HCT116 (cell line): Measurements from ENCODE around the gene FAM131A. TPM values are rescaled to one million over a fixed set of nuclear protein-coding genes. Genes with fewer than 3 reads are reported as not detected.

ENCODE experiments used
- ATAC-seq: fragments of 200-7000 bp; cut with Tn5 transposase; 2 replicates; pipeline ENCODE4 v1.9.1; 2020; ENCODE audit warnings: mild to moderate bottlenecking, moderate library complexity
- BruUV-seq: library from RNA; stranded (reverse); fragments of 400-500 nt; replicated peaks from 2 replicates; lab custom pipeline; 2021; lab: Mats Ljungman, UMichigan
- CTCF ChIA-PET: fragments of 300-600 bp; sonication (Branson Sonifier 250); formaldehyde crosslinking; loops from one replicate; lab custom pipeline; 2021; ENCODE audit warnings: antibody characterized with exemption; lab: Charles Lee
- POLR2A ChIA-PET: fragments of 300-600, 350-600 bp; sonication (Branson Sonifier 250); formaldehyde crosslinking; loops from one replicate; lab custom pipeline; 2021; ENCODE audit warnings: antibody characterized with exemption; lab: Charles Lee
- RAD21 ChIA-PET, 2 experiments: fragments of 300-600 bp; sonication (Branson Sonifier 250); formaldehyde crosslinking; loops; one replicate each; lab custom pipeline; 2023; ENCODE audit warnings: low total read pairs in 2 of 2; ENCODE audit not compliant: uncharacterized antibody in 2 of 2, unreplicated experiment in 2 of 2, low non-redundant PET in 1 of 2; lab: Charles Lee
- DNase-seq: peaks from one replicate; pipeline ENCODE4 v3.0.0-alpha.2; 2010; ENCODE audit warnings: low read depth, low spot score
- H2AFZ ChIP-seq: fragments of 200-600 bp; shearing (Covaris generic), sonication (generic); 2 replicates; pipeline ENCODE4 v1.6.1; 2017; ENCODE audit warnings: low read depth, mixed run types, mixed read lengths, antibody characterized with exemption, low read length; ENCODE audit not compliant: poor library complexity, severe bottlenecking
- H3K27ac ChIP-seq: 2 replicates; pipeline ENCODE4 v1.5.1; 2012; ENCODE audit warnings: low read depth, low read length
- H3K27me3 ChIP-seq: fragments of 200-600 bp; sonication (generic); 2 replicates; pipeline ENCODE4 v1.6.1; 2016; ENCODE audit warnings: mixed run types, low read length, mixed read lengths; ENCODE audit not compliant: insufficient read depth
- H3K36me3 ChIP-seq, 2 experiments: fragments of 200-500 bp in 1 of 2; fragments of 200-600 bp in 1 of 2; sonication (Bioruptor generic) in 1 of 2; sonication (generic) in 1 of 2; 2 replicates each; pipeline versions ENCODE4 v1.5.1 to v1.6.1; 2014 to 2016; ENCODE audit warnings: low read length in 2 of 2, inconsistent platforms in 1 of 2, mixed read lengths in 1 of 2, mixed run types in 1 of 2; ENCODE audit not compliant: insufficient read depth in 2 of 2, control insufficient read depth in 1 of 2
- H3K4me1 ChIP-seq, 2 experiments: fragments of 200-600 bp in 1 of 2; sonication (generic) in 1 of 2; 2 replicates each; pipeline versions ENCODE4 v1.5.1 to v1.6.1; 2012 to 2017; ENCODE audit warnings: low read length in 2 of 2, inconsistent platforms in 1 of 2, mild to moderate bottlenecking in 1 of 2, mixed read lengths in 1 of 2, mixed run types in 1 of 2, moderate library complexity in 1 of 2; ENCODE audit not compliant: insufficient read depth in 2 of 2, control insufficient read depth in 1 of 2
- H3K4me2 ChIP-seq: fragments of 200-600 bp; sonication (generic); 2 replicates; pipeline ENCODE4 v1.6.1; 2017; ENCODE audit warnings: mixed run types, low read length, mixed read lengths
- H3K4me3 ChIP-seq, 2 experiments: fragments of 200-600 bp in 1 of 2; sonication (generic) in 1 of 2; replicated peaks in 1 of 2; 2 replicates each; pipeline ENCODE4 v1.5.1; 2011 to 2016; ENCODE audit warnings: low read length in 2 of 2, control low read depth in 1 of 2, low read depth in 1 of 2, mild to moderate bottlenecking in 1 of 2, mixed read lengths in 1 of 2, mixed run types in 1 of 2
- H3K79me2 ChIP-seq: fragments of 200-600 bp; sonication (generic); 2 replicates; pipeline ENCODE4 v1.6.1; 2017; ENCODE audit warnings: mild to moderate bottlenecking, mixed run types, low read length, moderate library complexity, mixed read lengths; ENCODE audit not compliant: insufficient read depth
- H3K9ac ChIP-seq: fragments of 200-600 bp; sonication (generic); 2 replicates; pipeline ENCODE4 v1.6.1; 2016; ENCODE audit warnings: low read length, mixed read lengths
- H3K9me2 ChIP-seq: fragments of 200-600 bp; sonication (generic), shearing (Covaris generic); 2 replicates; pipeline ENCODE4 v1.6.1; 2017; ENCODE audit warnings: mixed run types, mild to moderate bottlenecking, moderate library complexity; ENCODE audit not compliant: insufficient read depth
- H3K9me3 ChIP-seq, 2 experiments: fragments of 200-500 bp in 1 of 2; fragments of 200-600 bp in 1 of 2; sonication (Bioruptor generic) in 1 of 2; sonication (generic) in 1 of 2; 2 replicates each; pipeline ENCODE4 v1.6.1; 2014 to 2017; ENCODE audit warnings: low read length in 2 of 2, mixed read lengths in 2 of 2, inconsistent platforms in 1 of 2, low read depth in 1 of 2, mild to moderate bottlenecking in 1 of 2, mixed run types in 1 of 2, moderate library complexity in 1 of 2; ENCODE audit not compliant: control insufficient read depth in 1 of 2, insufficient read depth in 1 of 2
- H4K20me1 ChIP-seq: fragments of 200-600 bp; sonication (generic), shearing (Covaris generic); 2 replicates; pipeline ENCODE4 v1.6.1; 2017; ENCODE audit warnings: mixed run types, mild to moderate bottlenecking, moderate library complexity; ENCODE audit not compliant: insufficient read depth
- CBX3 ChIP-seq: IDR thresholded peaks from 2 replicates; pipeline ENCODE4 v1.6.1; 2012; ENCODE audit warnings: low read depth
- CEBPB ChIP-seq: IDR thresholded peaks from 2 replicates; pipeline ENCODE4 v1.6.1; 2012; ENCODE audit warnings: low read depth
- CTCF ChIP-seq, 3 experiments: fragments of 200-600 bp in 1 of 3; sonication (generic) in 1 of 3; IDR thresholded peaks in 2 of 3; conservative IDR thresholded peaks in 1 of 3; 2 replicates each; pipeline ENCODE4 v1.5.1; 2012 to 2017; ENCODE audit warnings: low read depth in 2 of 3, low read length in 2 of 3, antibody characterized with exemption in 1 of 3, borderline replicate concordance in 1 of 3, control low read depth in 1 of 3, mild to moderate bottlenecking in 1 of 3, mixed read lengths in 1 of 3, mixed run types in 1 of 3, moderate library complexity in 1 of 3; ENCODE audit not compliant: insufficient read depth in 1 of 3
- EZH2 ChIP-seq: fragments of 200-600 bp; sonication (generic); IDR thresholded peaks from 2 replicates; pipeline ENCODE4 v1.6.1; 2017; ENCODE audit warnings: antibody characterized with exemption, mixed run types
- JUND ChIP-seq: IDR thresholded peaks from 2 replicates; pipeline ENCODE4 v1.6.1; 2012
- POLR2A ChIP-seq: IDR thresholded peaks from 2 replicates; pipeline ENCODE4 v1.7.0; 2011; ENCODE audit warnings: borderline replicate concordance; ENCODE audit not compliant: insufficient read depth, insufficient read length; ENCODE audit errors: extremely low read depth
- RAD21 ChIP-seq: IDR thresholded peaks from 2 replicates; pipeline ENCODE4 v1.6.1; 2012; ENCODE audit warnings: low read depth, mild to moderate bottlenecking
- SIN3A ChIP-seq: IDR thresholded peaks from 2 replicates; pipeline ENCODE4 v1.6.1; 2012; ENCODE audit warnings: low read depth
- SRF ChIP-seq: IDR thresholded peaks from 2 replicates; pipeline ENCODE4 v1.6.1; 2012; ENCODE audit warnings: low read depth
- TCF7L2 ChIP-seq: IDR thresholded peaks from 2 replicates; pipeline ENCODE4 v1.7.0; 2011; ENCODE audit warnings: borderline replicate concordance, inconsistent platforms; ENCODE audit not compliant: insufficient read depth, insufficient read length; ENCODE audit errors: extremely low read depth
- YY1 ChIP-seq: IDR thresholded peaks from 2 replicates; pipeline ENCODE4 v1.6.1; 2011; ENCODE audit warnings: low read length, low read depth, moderate library complexity, mild to moderate bottlenecking; ENCODE audit not compliant: insufficient replicate concordance; ENCODE audit errors: extremely low read depth
- ZFX ChIP-seq: fragments of 450-650 bp; IDR thresholded peaks from 2 replicates; pipeline ENCODE4 v1.6.1; 2017
- ZNF274 ChIP-seq: fragments of 200-500 bp; sonication (Bioruptor generic); IDR thresholded peaks from 2 replicates; pipeline ENCODE4 v1.6.1; 2014; ENCODE audit warnings: mild to moderate bottlenecking, low read depth, low read length, inconsistent platforms
- intact Hi-C: fragments of 100-400 bp; cut with micrococcal nuclease; formaldehyde crosslinking; loops from 2 replicates; pipeline ENCODE4 v1.10.0; 2022
- total RNA-seq: library from RNA; stranded (reverse); gene quantifications from one replicate; pipeline ENCODE4 v1.2.1, GENCODE V29; 2021; ENCODE audit not compliant: unreplicated experiment
- TF ChIP-seq, protein P1 (sequence below): IDR thresholded peaks from 2 replicates; pipeline ENCODE4 v1.6.1; 2012

Gene FAM131A
- total RNA-seq, 1 experiment from 2014 or later, result 17.8 TPM

DNA sequence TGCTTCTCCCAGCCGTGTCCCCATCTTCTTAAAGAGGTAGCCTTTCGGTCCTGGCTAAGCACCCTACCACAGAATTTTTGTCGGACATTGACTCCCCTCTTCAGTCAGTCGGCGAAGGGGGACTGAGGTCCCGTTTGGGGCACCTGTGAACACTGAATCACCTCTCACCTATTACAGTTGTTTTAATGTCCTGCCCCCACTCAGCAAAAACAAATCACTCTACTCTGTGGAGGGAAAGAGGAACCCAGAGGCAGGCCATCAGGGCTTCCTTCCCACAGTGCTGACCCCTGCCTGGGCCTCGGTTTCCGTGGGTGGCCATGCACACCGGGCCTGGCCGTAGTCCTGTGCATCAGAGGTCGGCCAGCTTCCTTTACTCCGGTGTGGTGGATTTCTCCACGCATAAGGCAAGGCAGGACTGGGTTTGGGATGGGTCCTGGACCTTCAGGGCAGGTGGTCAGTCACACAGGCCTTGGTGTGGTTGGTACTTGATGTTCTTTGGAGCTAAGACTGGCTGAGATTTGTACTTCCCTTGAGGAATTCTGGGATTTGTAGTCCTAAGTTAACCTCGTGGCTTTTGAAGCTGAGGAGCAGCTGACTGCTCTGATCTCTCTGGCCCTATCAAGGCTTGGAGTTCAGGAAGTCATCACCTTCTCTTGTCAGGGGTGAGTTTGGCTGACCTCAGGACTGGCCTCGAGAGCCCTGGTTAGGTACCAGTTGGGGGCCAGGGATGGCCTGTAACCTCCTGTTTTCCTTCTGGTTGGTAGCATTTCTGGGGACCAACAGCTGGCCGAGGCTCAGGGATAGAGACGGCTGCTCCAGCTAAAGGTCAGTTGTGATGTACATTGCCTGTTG, 627 bp upstream of the FAM131A start:
- H3K4me1 ChIP-seq, result peaks cover 2 to 57% of the 10 kb centered on the region in 2 experiments; a peak in 3 of 4 replicates
- ChIA-PET CTCF (interaction anchor here (1.3 to 1.5 kb wide), 2 partner anchors 9 to 204 kb away, joined by 4 to 7 read pairs; no protein-coding TSS in a partner anchor), POLR2A (interaction anchor here (0.7 to 1.7 kb wide), 2 partner anchors 9 to 26 kb away, joined by 3 to 5 read pairs; no protein-coding TSS in a partner anchor)

GRCh38 chr3:184337981-184338380, 581 bp downstream of the FAM131A start:
- Histone ChIP-seq H3K4me3 (no peak overlapping the region), H3K9me2 (no peaks in the 10 kb centered on the region), H3K9me3 (no peaks in the 10 kb centered on the region), H2AFZ (no peak overlapping the region), H3K4me1 (peaks cover 2 to 45% of the 10 kb centered on the region in 2 experiments; a peak in 3 of 4 replicates), H4K20me1 (peaks cover 17% of the 10 kb centered on the region; the same call in 1 of the 2 replicates), H3K36me3 (peaks cover 18 to 20% of the 10 kb centered on the region in 2 experiments), H3K27ac (no peak overlapping the region), H3K79me2 (peaks cover 28% of the 10 kb centered on the region; the same call in 1 of the 2 replicates), H3K9ac (no peak overlapping the region), H3K27me3 (no peaks in the 10 kb centered on the region), H3K4me2 (no peak overlapping the region)
- intact Hi-C loops, result no loop called here
- ChIA-PET RAD21 (no interaction called here), POLR2A (interaction anchor here (1.7 kb wide), 1 partner anchor 8 kb away, joined by 5 read pairs; no protein-coding TSS in a partner anchor), CTCF (no interaction called here)
- DNase-seq (no peak), ATAC-seq (no peak)
- BruUV-seq, result no TSS peak
- TF ChIP-seq SIN3A (no peak), CEBPB (no peak), POLR2A (no peak), ZNF274 (no peak), RAD21 (no peak), CTCF (IDR thresholded peaks at IDR 0.05 in 2 of 3, conservative IDR thresholded peaks at IDR 0.05 in 1 of 3; ENCODE audit: borderline replicate concordance in 1 of 3, insufficient read depth in 1 of 3, low read depth in 2 of 3, low read length in 2 of 3) (no peak), ZFX (no peak), TCF7L2 (no peak), SRF (no peak), YY1 (no peak), JUND (no peak)
- TF ChIP-seq, protein P1, sequence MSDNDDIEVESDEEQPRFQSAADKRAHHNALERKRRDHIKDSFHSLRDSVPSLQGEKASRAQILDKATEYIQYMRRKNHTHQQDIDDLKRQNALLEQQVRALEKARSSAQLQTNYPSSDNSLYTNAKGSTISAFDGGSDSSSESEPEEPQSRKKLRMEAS, result no peak

More for the DNA sequence above, 627 bp upstream of the FAM131A start:
- peak; percentile 12 for ATAC-seq
- H3K79me2 ChIP-seq, result peaks cover 40% of the 10 kb centered on the region; the same call in 1 of the 2 replicates
- TF ChIP-seq SRF (no peak), RAD21 (no peak), ZFX (0 out of 2 replicates have a peak, but pooled peaks have one; percentile 8), TCF7L2 (peak; percentile 40), CEBPB (no peak), EZH2 (no peak), ZNF274 (no peak), CBX3 (no peak)
- TF ChIP-seq, protein P1, result peak; percentile 52
- TF ChIP-seq, all 23 proteins: peak for 3
- no peaks in the 10 kb centered on the region for H3K9me2 ChIP-seq
- H2AFZ ChIP-seq, result no peak overlapping the region
- no peaks in the 10 kb centered on the region for H3K9me3 ChIP-seq
- peak overlapping the region; percentile 83 for H3K9ac ChIP-seq
- H3K36me3 ChIP-seq, result peaks cover 21 to 32% of the 10 kb centered on the region in 2 experiments
- TSS peak; percentile 33 for BruUV-seq
- peak overlapping the region; percentile 90 for H3K4me2 ChIP-seq
- intact Hi-C loops, result no loop called here
- peak overlapping the region; percentile 73 for H3K4me3 ChIP-seq
- RAD21 ChIA-PET, result no interaction called here
- no peaks in the 10 kb centered on the region for H3K27me3 ChIP-seq
- DNase-seq, result no peak
- H4K20me1 ChIP-seq, result peaks cover 24% of the 10 kb centered on the region; the same call in 1 of the 2 replicates
- H3K27ac ChIP-seq, result peak overlapping the region; percentile 85
